Lower lobe of right lung (tissue), 2 donors: ENCODE results near the gene AZU1. TPM values are rescaled to one million over a fixed set of nuclear protein-coding genes. Genes with fewer than 3 reads are reported as not detected.
A peak's percentile ranks its signal among the peaks of the same experiment; 100 is the strongest.

Experiments used
- ATAC-seq, 2 donors: fragments of 200-7000 bp; cut with Tn5 transposase; one replicate each; pipeline ENCODE4 v1.9.1; 2020 to 2022; ENCODE audit warnings: mild to moderate bottlenecking in 2 of 2, moderate library complexity in 2 of 2
- DNase-seq: peaks from one replicate; pipeline ENCODE4 v3.0.0-alpha.2; 2020
- H3K27ac ChIP-seq: fragments of 200-600 bp; one replicate; pipeline ENCODE4 v1.8.0; 2022
- H3K27me3 ChIP-seq: fragments of 200-600 bp; one replicate; pipeline ENCODE4 v1.8.0; 2022; ENCODE audit warnings: low read depth
- H3K36me3 ChIP-seq: fragments of 200-600 bp; one replicate; pipeline ENCODE4 v1.8.0; 2022; ENCODE audit warnings: mild to moderate bottlenecking
- H3K4me1 ChIP-seq: fragments of 200-600 bp; one replicate; pipeline ENCODE4 v1.8.0; 2022
- H3K4me3 ChIP-seq: fragments of 200-600 bp; one replicate; pipeline ENCODE4 v1.8.0; 2022; ENCODE audit warnings: mild to moderate bottlenecking
- H3K9me3 ChIP-seq: fragments of 200-600 bp; one replicate; pipeline ENCODE4 v1.8.0; 2022
- CTCF ChIP-seq: fragments of 200-600 bp; IDR thresholded peaks from one replicate; pipeline ENCODE4 v1.8.0; 2022; ENCODE audit warnings: antibody characterized with exemption, mild to moderate bottlenecking
- intact Hi-C: fragments of 100-400 bp; cut with DNase I; formaldehyde crosslinking; loops from one replicate; pipeline ENCODE4 v1.11.0; 2022
- total RNA-seq: library from RNA; stranded (reverse); fragmentation: NEBNext Ultra II Directional; extraction: Animal tissue kit (Norgen Biotek cat#: 25700); gene quantifications from one replicate; pipeline ENCODE4 v1.2.1, GENCODE V29; 2021
- donor health status: DM: no; HTN: yes; CAD: no; lungs with severe emphysema.

AZU1 gene
- total RNA-seq, 1 donor from 2014 or later, result 1.7 TPM

DNA sequence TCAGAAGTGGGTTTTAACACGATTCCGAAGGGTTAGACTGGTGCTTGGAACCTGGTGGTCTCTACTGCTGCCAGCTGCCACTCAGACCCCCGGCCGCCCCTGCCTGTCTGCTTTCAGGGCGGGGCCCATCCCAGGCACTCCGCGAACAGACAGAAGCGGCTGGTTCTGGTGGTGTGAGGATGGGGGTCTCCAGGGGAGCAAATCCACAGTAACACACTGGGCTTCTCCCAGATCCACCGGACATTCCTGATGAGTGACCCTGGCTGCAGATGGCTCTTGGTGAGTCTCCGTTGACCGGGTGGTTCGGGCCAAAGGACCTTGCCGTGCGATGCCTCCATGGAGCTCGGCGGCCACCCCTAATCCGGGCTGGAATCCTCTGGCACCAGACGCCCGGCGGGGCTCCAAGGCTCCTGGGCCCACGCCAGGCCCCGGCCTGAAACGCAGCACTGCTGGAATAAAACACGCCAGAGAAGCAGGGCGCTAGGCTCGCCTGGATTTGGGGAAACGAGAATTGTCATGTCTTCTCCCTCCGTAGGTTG, 32.5 kb upstream of the AZU1 start:
- H3K27ac ChIP-seq, result no peak overlapping the region
- ATAC-seq, result no peak
- no peak overlapping the region for H3K4me3 ChIP-seq
- H3K9me3 ChIP-seq, result no peaks in the 10 kb centered on the region
- no peak for TF ChIP-seq CTCF
- H3K27me3 ChIP-seq, result no peaks in the 10 kb centered on the region
- DNase-seq, result no peak
- H3K36me3 ChIP-seq, result peaks cover 12% of the 10 kb centered on the region
- intact Hi-C loops, result no loop called here
- peaks cover 40% of the 10 kb centered on the region for H3K4me1 ChIP-seq

DNA sequence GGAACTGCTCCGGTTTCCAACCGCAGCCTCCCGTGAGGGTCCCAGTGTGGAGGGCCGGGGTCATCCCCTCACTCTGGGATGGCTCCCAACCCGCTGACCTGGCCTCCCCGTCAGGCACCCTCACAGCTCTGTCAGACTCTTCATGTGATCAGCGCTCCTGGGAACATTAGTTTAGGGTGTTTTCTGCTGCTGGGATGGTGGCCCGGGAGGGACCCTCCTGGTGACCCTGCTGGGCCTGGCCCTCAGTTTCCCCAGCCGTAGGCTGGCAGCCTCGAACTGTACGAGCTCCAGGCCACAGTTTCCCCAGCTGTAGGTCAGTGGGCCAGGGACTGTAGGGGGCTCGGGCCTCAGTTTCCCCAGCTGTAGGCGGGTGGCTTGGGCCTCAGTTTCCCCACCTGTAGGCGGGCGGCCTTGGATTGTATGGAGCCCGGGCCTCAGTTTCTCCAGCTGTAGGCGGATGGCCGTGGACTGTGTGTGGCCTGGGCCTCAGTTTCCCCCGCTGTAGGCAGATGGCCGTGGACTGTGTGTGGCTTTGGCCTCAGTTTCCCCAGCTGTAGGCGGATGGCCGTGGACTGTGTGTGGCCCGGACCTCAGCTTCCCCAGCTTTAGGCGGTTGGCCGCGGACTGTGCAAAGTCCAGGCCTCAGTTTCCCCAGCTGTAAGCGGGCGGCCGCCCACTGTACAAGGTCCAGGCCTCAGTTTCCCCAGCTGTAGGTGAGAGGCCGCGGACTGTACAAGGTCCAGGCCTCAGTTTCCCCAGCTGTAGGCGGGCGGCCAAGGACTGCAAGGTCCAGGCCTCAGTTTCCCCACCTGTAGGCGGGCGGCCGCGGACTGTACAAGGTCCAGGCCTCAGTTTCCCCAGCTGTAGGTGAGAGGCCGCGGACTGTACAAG, 31.7 kb upstream of the AZU1 start:
- peaks cover 45% of the 10 kb centered on the region for H3K4me1 ChIP-seq
- no peak for DNase-seq

DNA sequence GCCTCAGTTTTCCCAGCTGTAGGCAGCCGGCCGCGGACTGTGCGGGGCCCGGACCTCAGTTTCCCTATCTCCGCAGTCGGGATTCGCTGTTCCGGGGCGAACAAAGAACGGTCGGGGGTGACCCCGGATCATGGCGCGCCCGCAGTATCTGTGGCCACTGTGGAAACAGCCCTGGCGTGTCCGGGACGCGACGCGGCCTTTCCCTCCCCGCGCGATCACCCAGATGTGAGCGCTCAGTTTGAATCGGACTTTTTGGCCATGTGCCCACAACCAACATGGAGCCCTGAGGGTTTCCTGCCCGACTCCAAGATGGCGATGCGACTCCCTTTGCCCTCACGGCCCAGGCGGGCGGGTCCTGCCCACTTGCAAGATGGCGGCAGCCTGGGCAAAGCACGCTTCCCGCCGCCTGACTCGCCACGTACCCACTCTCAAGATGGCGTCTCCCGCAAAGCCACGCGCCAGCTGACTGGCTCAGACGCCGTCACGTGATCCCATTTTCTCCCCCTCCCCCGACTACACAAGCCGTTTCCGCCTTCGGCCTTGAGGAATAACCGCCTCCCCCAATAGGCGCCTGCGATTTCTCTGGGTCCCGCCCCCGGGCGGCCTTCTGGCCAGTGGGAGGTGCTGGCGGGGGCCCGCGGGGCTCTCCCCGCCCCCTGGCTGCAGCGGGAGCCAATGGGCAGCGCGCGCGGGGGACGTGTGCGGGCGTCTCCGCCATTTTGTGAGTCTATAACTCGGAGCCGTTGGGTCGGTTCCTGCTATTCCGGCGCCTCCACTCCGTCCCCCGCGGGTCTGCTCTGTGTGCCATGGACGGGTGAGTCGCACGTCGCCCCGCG, 30.7 kb upstream of the AZU1 start, which contains the start of gene PTBP1:
Gene PTBP1 (plus strand): TSS at position 761 of the 836 bp plus-strand sequence. CDS start 46 bp downstream, at position 807.
- Histone ChIP-seq H3K27me3 (no peaks in the 10 kb centered on the region), H3K36me3 (peaks cover 29% of the 10 kb centered on the region), H3K4me3 (peak within 1 kb of the TSS; percentile 85), H3K27ac (peak within 1 kb of the TSS; percentile 96), H3K9me3 (no peaks in the 10 kb centered on the region), H3K4me1 (peaks cover 52% of the 10 kb centered on the region)
- TF ChIP-seq CTCF, result peak; percentile 24
- ATAC-seq (peak; percentile 92 to 95), DNase-seq (peak; percentile 100)
- intact Hi-C loops, result no loop called here

More for the DNA sequence above, 31.7 kb upstream of the AZU1 start:
- no peak for TF ChIP-seq CTCF
- Histone ChIP-seq H3K36me3 (peaks cover 20% of the 10 kb centered on the region), H3K9me3 (no peaks in the 10 kb centered on the region), H3K27me3 (no peaks in the 10 kb centered on the region), H3K4me3 (peak overlapping the region; percentile 71), H3K27ac (peak overlapping the region; percentile 82)
- ATAC-seq, result no peak
- intact Hi-C loops, result no loop called here

GRCh38 chr19:797528-798414, 29.9 kb upstream of the AZU1 start:
- H3K4me3 ChIP-seq, result peak overlapping the region; percentile 85
- H3K27ac ChIP-seq, result peak overlapping the region; percentile 96
- intact Hi-C loops, result no loop called here
- ATAC-seq, result peak; percentile 47 to 69
- H3K4me1 ChIP-seq, result peaks cover 61% of the 10 kb centered on the region
- no peaks in the 10 kb centered on the region for H3K9me3 ChIP-seq
- peak; percentile 93 for DNase-seq
- TF ChIP-seq CTCF, result no peak
- peaks cover 30% of the 10 kb centered on the region for H3K36me3 ChIP-seq
- no peaks in the 10 kb centered on the region for H3K27me3 ChIP-seq
